Activated effector memory CD4-positive, alpha-beta T cell treated with Interleukin-2 at 50 U/mL for 16 hours (primary cell): Measurements from ENCODE around the gene SLC7A10.

Experiments used
- DNase-seq: peaks from one replicate; pipeline ENCODE4 v3.0.0-alpha.2; 2020

The SLC7A10 gene

GRCh38 chr19:33225458-33225926, at the start of gene SLC7A10:
Gene SLC7A10 (minus strand): TSS chr19:33225850. CDS start chr19:33225703, 147 bp downstream.
- no peak for DNase-seq

- no peak for DNase-seq
Measured at GRCh38 chr19:33274663-33275558, 49.3 kb upstream of the SLC7A10 start.

GRCh38 chr19:33273881-33274662, 48.4 kb upstream of the SLC7A10 start:
- no peak for DNase-seq

- no peak for DNase-seq
Measured at GRCh38 chr19:33273065-33273736, 47.6 kb upstream of the SLC7A10 start.

GRCh38 chr19:33271246-33272021, 45.8 kb upstream of the SLC7A10 start:
- no peak for DNase-seq

GRCh38 chr19:33270769-33271168, 45.1 kb upstream of the SLC7A10 start:
- no peak for DNase-seq

GRCh38 chr19:33269016-33269415, 43.4 kb upstream of the SLC7A10 start:
- DNase-seq = no peak

GRCh38 chr19:33268162-33268991, 42.7 kb upstream of the SLC7A10 start:
- DNase-seq = no peak

GRCh38 chr19:33267706-33268105, 42.1 kb upstream of the SLC7A10 start:
- no peak for DNase-seq

- no peak for DNase-seq
Measured at GRCh38 chr19:33266974-33267484, 41.4 kb upstream of the SLC7A10 start.

GRCh38 chr19:33264881-33265445, 39.3 kb upstream of the SLC7A10 start:
- no peak for DNase-seq

GRCh38 chr19:33263325-33264023, 37.8 kb upstream of the SLC7A10 start:
- DNase-seq = no peak

- DNase-seq = no peak
Measured at GRCh38 chr19:33261511-33262189, 36.0 kb upstream of the SLC7A10 start.

- DNase-seq = no peak
Measured at GRCh38 chr19:33260628-33261418, 35.2 kb upstream of the SLC7A10 start.

- no peak for DNase-seq
Measured at GRCh38 chr19:33259539-33259938, 33.9 kb upstream of the SLC7A10 start.

- no peak for DNase-seq
Measured at GRCh38 chr19:33257828-33258227, 32.2 kb upstream of the SLC7A10 start.

GRCh38 chr19:33256261-33256660, 30.6 kb upstream of the SLC7A10 start:
- no peak for DNase-seq

GRCh38 chr19:33255781-33256180, 30.1 kb upstream of the SLC7A10 start:
- DNase-seq = no peak
